Mesendoderm (in vitro differentiated cells): Measurements from ENCODE around the gene RHOBTB3.
"Not testable (repeated sequence)": the region's sequence is repeated elsewhere in the genome, so short reads cannot be mapped to it uniquely, and the experiment has no call there.

Source experiments
- DNase-seq: peaks from one replicate; pipeline ENCODE4 v3.0.0; 2013
- H2AK5ac ChIP-seq: 2 replicates; pipeline ENCODE4 v1.6.1; 2013; ENCODE audit warnings: low read length, inconsistent platforms
- H2BK120ac ChIP-seq: 2 replicates; pipeline ENCODE4 v1.6.1; 2013; ENCODE audit warnings: low read depth, mild to moderate bottlenecking, low read length, moderate library complexity, mixed read lengths
- H2BK15ac ChIP-seq: replicated peaks from 2 replicates; pipeline ENCODE4 v1.6.1; 2013; ENCODE audit warnings: low read depth, mild to moderate bottlenecking, moderate library complexity
- H2BK5ac ChIP-seq: 2 replicates; pipeline ENCODE4 v1.6.1; 2013; ENCODE audit warnings: low read length, inconsistent platforms
- H3K18ac ChIP-seq: 2 replicates; pipeline ENCODE4 v1.6.1; 2013; ENCODE audit warnings: mild to moderate bottlenecking, low read length, mixed read lengths
- H3K23ac ChIP-seq: one replicate; pipeline ENCODE4 v1.6.1; 2013; ENCODE audit warnings: low read length
- H3K27ac ChIP-seq: 2 replicates; pipeline ENCODE4 v1.5.1; 2013; ENCODE audit warnings: low read depth, mild to moderate bottlenecking, inconsistent platforms, low read length, moderate library complexity
- H3K27me3 ChIP-seq: 2 replicates; pipeline ENCODE4 v1.6.1; 2013; ENCODE audit warnings: low read length, control low read depth, mild to moderate bottlenecking, inconsistent platforms; ENCODE audit not compliant: insufficient read depth, poor library complexity
- H3K36me3 ChIP-seq: 2 replicates; pipeline ENCODE4 v1.6.1; 2013; ENCODE audit warnings: low read length, inconsistent platforms; ENCODE audit not compliant: control insufficient read depth, insufficient read depth
- H3K4ac ChIP-seq: one replicate; pipeline ENCODE4 v1.6.1; 2013; ENCODE audit warnings: low read depth, mild to moderate bottlenecking, low read length, moderate library complexity
- H3K4me1 ChIP-seq: 2 replicates; pipeline ENCODE4 v1.6.1; 2013; ENCODE audit warnings: low read depth, low read length, inconsistent platforms; ENCODE audit not compliant: control insufficient read depth
- H3K4me2 ChIP-seq: 2 replicates; pipeline ENCODE4 v1.6.1; 2013; ENCODE audit warnings: low read length
- H3K4me3 ChIP-seq: 2 replicates; pipeline ENCODE4 v1.5.1; 2013; ENCODE audit warnings: mild to moderate bottlenecking, low read length
- H3K56ac ChIP-seq: one replicate; pipeline ENCODE4 v1.6.1; 2013; ENCODE audit warnings: low read length
- H3K79me1 ChIP-seq: 2 replicates; pipeline ENCODE4 v1.6.1; 2013; ENCODE audit warnings: low read length, inconsistent platforms
- H3K79me2 ChIP-seq: 2 replicates; pipeline ENCODE4 v1.6.1; 2013; ENCODE audit warnings: mild to moderate bottlenecking, low read length; ENCODE audit not compliant: control insufficient read depth, insufficient read depth
- H3K9ac ChIP-seq: 2 replicates; pipeline ENCODE4 v1.6.1; 2013; ENCODE audit warnings: low read length, inconsistent platforms
- H4K5ac ChIP-seq: one replicate; pipeline ENCODE4 v1.6.1; 2013; ENCODE audit warnings: low read length
- H4K8ac ChIP-seq: one replicate; pipeline ENCODE4 v1.6.1; 2013; ENCODE audit warnings: low read depth, mild to moderate bottlenecking, control low read depth, low read length, moderate library complexity
- WGBS: extraction: QIAGEN DNeasy Blood & Tissue Kit; methylation state at CpG from one replicate; pipeline ENCODE4 v1.1.7; 2013; ENCODE audit warnings: low lambda C conversion rate, missing lambda C conversion rate; ENCODE audit not compliant: insufficient coverage; ENCODE audit errors: extremely low coverage; 5-methylcytosine and 5-hydroxymethylcytosine counted together

RHOBTB3 gene

DNA sequence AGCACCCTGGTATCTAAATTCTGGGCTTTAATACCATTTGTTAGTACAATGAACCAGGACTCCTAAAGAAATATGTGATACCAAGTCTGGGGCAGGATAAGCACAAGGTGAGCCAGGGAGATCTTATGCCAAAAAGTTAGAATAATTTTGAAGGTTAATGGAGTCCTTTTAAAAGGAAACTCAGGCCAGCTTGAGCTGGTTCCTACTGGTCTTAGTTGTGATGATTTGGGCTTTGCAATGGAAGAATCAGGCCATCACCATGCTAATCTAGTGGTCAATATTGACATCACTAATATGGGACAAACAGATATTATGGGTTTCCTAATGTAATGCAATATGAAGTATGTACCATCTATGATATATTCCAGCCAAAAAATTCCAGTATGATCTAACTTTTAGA is 40.8 kb upstream of the RHOBTB3 start:
- H3K4me1 ChIP-seq, result peaks cover 6% of the 10 kb centered on the region
- no peak overlapping the region for H3K18ac ChIP-seq
- no peak overlapping the region for H3K27ac ChIP-seq
- H3K4me3 ChIP-seq, result no peak overlapping the region
- no peak overlapping the region for H3K4ac ChIP-seq
- H3K79me2 ChIP-seq, result no peaks in the 10 kb centered on the region
- no peak overlapping the region for H3K23ac ChIP-seq
- no peaks in the 10 kb centered on the region for H3K79me1 ChIP-seq
- no peaks in the 10 kb centered on the region for H3K27me3 ChIP-seq
- no peak overlapping the region for H4K8ac ChIP-seq
- H3K56ac ChIP-seq, result no peak overlapping the region
- H2BK5ac ChIP-seq, result no peak overlapping the region
- H2BK15ac ChIP-seq, result no peak overlapping the region
- H3K4me2 ChIP-seq, result no peak overlapping the region
- H2BK120ac ChIP-seq, result no peak overlapping the region
- H4K5ac ChIP-seq, result no peak overlapping the region
- no peak for DNase-seq
- H2AK5ac ChIP-seq, result no peak overlapping the region
- no peak overlapping the region for H3K9ac ChIP-seq
- H3K36me3 ChIP-seq, result no peaks in the 10 kb centered on the region

DNA sequence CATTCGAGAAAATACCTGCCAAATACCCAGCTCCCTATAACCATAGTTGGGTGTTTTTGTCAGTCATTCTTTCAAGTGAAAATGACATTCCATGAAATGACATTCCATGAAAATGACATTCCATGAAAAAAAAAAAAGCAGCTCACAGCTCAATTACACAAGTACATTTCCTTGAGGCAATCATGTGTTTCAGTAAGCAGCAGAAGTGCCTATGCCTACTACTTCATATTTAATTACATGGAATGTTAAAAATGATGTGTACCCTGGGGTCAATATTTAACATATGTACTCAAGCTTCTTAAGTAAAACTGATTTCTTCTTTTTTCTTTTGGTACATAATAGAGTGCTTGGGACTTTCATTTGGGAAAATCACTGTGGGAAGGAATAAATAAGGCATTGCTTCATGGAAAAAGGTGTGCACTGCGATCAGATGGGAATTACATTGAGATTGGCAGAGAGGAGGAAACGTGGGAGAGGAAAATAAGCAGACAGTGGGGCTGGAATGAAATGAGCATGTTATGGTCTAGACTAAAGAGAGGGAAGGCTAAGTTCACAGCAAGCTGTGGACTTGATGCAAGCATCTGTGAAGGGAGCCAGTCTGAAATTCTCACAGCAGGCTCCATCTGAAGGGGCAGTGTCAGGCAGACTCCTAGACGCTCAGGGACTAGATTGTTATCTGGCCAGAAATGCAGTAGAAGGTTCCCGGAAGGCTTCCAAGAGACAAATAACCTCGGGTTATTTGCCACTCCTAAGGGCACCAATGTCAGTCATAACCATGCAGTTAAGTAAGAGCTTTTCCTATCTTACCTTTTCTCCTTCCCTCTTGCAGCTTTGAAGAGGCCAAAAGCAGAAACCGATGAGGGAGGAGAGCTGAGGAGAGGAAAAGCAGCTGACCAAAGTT is 33.1 kb upstream of the RHOBTB3 start:
- peak overlapping the region; percentile 98 for H3K18ac ChIP-seq
- H3K9ac ChIP-seq, result peak overlapping the region; percentile 56
- no peak overlapping the region for H3K4me2 ChIP-seq
- no peaks in the 10 kb centered on the region for H3K79me1 ChIP-seq
- no peaks in the 10 kb centered on the region for H3K27me3 ChIP-seq
- H3K79me2 ChIP-seq, result no peaks in the 10 kb centered on the region
- peaks cover 10% of the 10 kb centered on the region for H3K4me1 ChIP-seq
- peak overlapping the region; percentile 94 for H2BK5ac ChIP-seq
- no peak overlapping the region for H2AK5ac ChIP-seq
- no peaks in the 10 kb centered on the region for H3K36me3 ChIP-seq
- no peak overlapping the region for H3K4me3 ChIP-seq
- peak overlapping the region; percentile 92 for H2BK15ac ChIP-seq
- peak overlapping the region; percentile 76 for H3K27ac ChIP-seq
- H2BK120ac ChIP-seq, result peak overlapping the region; percentile 82
- WGBS, result no CpG with 5 or more reads among the region's 7 CpGs
- H3K23ac ChIP-seq, result no peak overlapping the region
- peak; percentile 97 for DNase-seq
- peak overlapping the region; percentile 85 for H3K56ac ChIP-seq
- no peak overlapping the region for H4K8ac ChIP-seq
- no peak overlapping the region for H3K4ac ChIP-seq
- peak overlapping the region; percentile 29 for H4K5ac ChIP-seq

GRCh38 chr5:95699337-95699736 is 31.8 kb upstream of the RHOBTB3 start:
- H3K79me2 ChIP-seq, result no peaks in the 10 kb centered on the region
- peak overlapping the region; percentile 11 for H3K56ac ChIP-seq
- no peak for DNase-seq
- no peak overlapping the region for H4K5ac ChIP-seq
- H3K4me1 ChIP-seq, result peaks cover 10% of the 10 kb centered on the region
- H4K8ac ChIP-seq, result no peak overlapping the region
- H3K27ac ChIP-seq, result no peak overlapping the region
- peak overlapping the region; percentile 7 for H2BK5ac ChIP-seq
- no peak overlapping the region for H3K23ac ChIP-seq
- no peaks in the 10 kb centered on the region for H3K36me3 ChIP-seq
- H3K9ac ChIP-seq, result no peak overlapping the region
- H3K4me3 ChIP-seq, result no peak overlapping the region
- H3K27me3 ChIP-seq, result no peaks in the 10 kb centered on the region
- peak overlapping the region; percentile 61 for H2BK15ac ChIP-seq
- 100% methylated on average over 1 of the region's 1 CpG for WGBS
- H2AK5ac ChIP-seq, result no peak overlapping the region
- peak overlapping the region; percentile 59 for H3K4ac ChIP-seq
- no peak overlapping the region for H3K4me2 ChIP-seq
- no peaks in the 10 kb centered on the region for H3K79me1 ChIP-seq
- H3K18ac ChIP-seq, result no peak overlapping the region
- peak overlapping the region; percentile 99 for H2BK120ac ChIP-seq

GRCh38 chr5:95701074-95701473 is 30.1 kb upstream of the RHOBTB3 start:
- no peak overlapping the region for H4K8ac ChIP-seq
- H2BK5ac ChIP-seq, result no peak overlapping the region
- H3K4me1 ChIP-seq, result peaks cover 10% of the 10 kb centered on the region
- no peak overlapping the region for H2BK120ac ChIP-seq
- H4K5ac ChIP-seq, result no peak overlapping the region
- no peak overlapping the region for H3K23ac ChIP-seq
- no peak overlapping the region for H3K27ac ChIP-seq
- no peaks in the 10 kb centered on the region for H3K27me3 ChIP-seq
- H3K4me3 ChIP-seq, result no peak overlapping the region
- H3K9ac ChIP-seq, result no peak overlapping the region
- no peak overlapping the region for H3K4me2 ChIP-seq
- H3K56ac ChIP-seq, result no peak overlapping the region
- H3K79me1 ChIP-seq, result no peaks in the 10 kb centered on the region
- no peaks in the 10 kb centered on the region for H3K36me3 ChIP-seq
- H3K79me2 ChIP-seq, result no peaks in the 10 kb centered on the region
- H2BK15ac ChIP-seq, result no peak overlapping the region
- no peak overlapping the region for H2AK5ac ChIP-seq
- no peak overlapping the region for H3K18ac ChIP-seq
- H3K4ac ChIP-seq, result no peak overlapping the region
- DNase-seq, result peak; percentile 53

DNA sequence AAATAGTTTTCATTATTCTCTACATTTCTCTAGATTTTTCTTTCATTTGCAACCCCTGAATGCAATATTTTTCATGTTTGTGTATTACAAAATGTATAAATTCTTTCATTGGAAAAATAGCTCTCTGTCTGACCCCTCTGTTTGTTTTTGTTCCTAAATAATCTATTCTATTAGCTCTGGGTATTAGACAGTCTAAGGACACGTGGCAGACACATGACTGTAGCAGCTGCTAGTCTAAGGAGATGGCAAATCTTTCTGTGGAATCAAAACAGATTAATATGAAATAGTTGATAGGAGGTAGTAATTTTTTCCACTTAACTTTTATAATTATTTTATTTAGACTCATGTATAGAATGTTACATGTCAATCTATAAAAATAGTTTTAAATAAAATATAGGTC is 27.0 kb upstream of the RHOBTB3 start:
- Histone ChIP-seq H3K18ac (no peak overlapping the region), H4K8ac (no peak overlapping the region), H3K27ac (no peak overlapping the region), H3K9ac (no peak overlapping the region), H3K79me1 (no peaks in the 10 kb centered on the region), H3K4me2 (no peak overlapping the region), H2AK5ac (no peak overlapping the region), H2BK15ac (peak overlapping the region; percentile 92), H2BK5ac (no peak overlapping the region), H3K4ac (no peak overlapping the region), H3K4me3 (no peak overlapping the region), H3K56ac (no peak overlapping the region), H2BK120ac (no peak overlapping the region), H4K5ac (no peak overlapping the region), H3K36me3 (no peaks in the 10 kb centered on the region), H3K27me3 (no peaks in the 10 kb centered on the region), H3K79me2 (no peaks in the 10 kb centered on the region), H3K23ac (no peak overlapping the region), H3K4me1 (no peaks in the 10 kb centered on the region)
- DNase-seq, result no peak
- no CpG with 5 or more reads among the region's 1 CpG for WGBS

DNA sequence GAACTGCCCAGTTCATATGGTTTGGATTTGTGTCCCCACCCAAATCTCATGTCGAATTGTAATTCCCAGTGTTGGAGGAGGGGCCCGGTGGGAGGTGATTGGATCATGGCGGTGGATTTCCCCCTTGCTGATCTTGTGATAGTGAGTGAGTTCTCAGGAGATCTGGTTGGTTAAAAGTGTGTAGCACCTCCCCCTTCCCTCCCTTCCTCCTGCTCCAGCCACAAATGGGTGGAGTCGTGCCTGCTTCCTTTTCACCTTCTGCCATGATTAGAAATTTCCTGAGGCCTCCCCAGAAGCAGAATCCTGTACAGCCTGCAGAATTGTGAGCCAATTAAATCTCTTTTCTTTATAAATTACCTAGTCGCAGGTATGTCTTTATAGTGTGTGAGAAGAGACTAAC is 24.9 kb upstream of the RHOBTB3 start:
- not testable (repeated sequence) for H3K36me3 ChIP-seq, H3K4me1 ChIP-seq, H3K4ac ChIP-seq, H2AK5ac ChIP-seq, H3K4me2 ChIP-seq, H4K8ac ChIP-seq, H3K9ac ChIP-seq, H3K27ac ChIP-seq, H3K79me2 ChIP-seq, H3K56ac ChIP-seq, H2BK120ac ChIP-seq, H3K4me3 ChIP-seq, H3K79me1 ChIP-seq, H2BK15ac ChIP-seq, H3K23ac ChIP-seq, H2BK5ac ChIP-seq, H3K18ac ChIP-seq, H4K5ac ChIP-seq, H3K27me3 ChIP-seq
- DNase-seq, result peak; percentile 80
- no CpG with 5 or more reads among the region's 5 CpGs for WGBS
